ENCODE measurements around the gene ADARB2. TPM values are rescaled to one million over a fixed set of nuclear protein-coding genes. Genes with fewer than 3 reads are reported as not detected.

Gene ADARB2
- total RNA-seq, 3 donors from 2014 or later (not counting 1 experiment from before 2014, with no cell fraction given): 0.27 to 0.78 (median 0.40) TPM

DNA sequence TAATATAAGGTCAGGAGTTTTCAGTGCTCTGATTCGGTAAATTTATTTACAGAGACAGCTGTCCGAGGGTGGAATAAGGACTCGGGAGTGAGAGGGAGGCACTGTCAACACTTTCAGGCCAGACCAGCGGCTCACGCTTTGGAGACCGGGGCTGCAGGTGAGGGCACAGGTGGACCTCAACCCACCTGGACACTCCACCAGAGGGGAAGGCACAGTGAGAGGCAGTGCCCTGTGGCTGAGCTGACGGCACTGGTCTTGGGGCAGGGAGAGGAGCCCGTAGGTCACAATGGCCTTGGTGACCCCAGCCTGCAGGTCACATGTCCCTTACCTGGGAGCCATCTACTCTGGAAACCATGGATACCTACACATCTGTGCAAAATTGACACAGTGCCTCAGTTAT lies 315.1 kb downstream of the ADARB2 start:
- H3K4me3 Mint-ChIP-seq: no peak overlapping the region
- no peak for DNase-seq
- H3K36me3 Mint-ChIP-seq: no peaks in the 10 kb centered on the region
- peaks cover 7 to 10% of the 10 kb centered on the region in 2 donors for H3K4me1 Mint-ChIP-seq
- no peak overlapping the region for H3K27ac Mint-ChIP-seq
- intact Hi-C loops (cut with micrococcal nuclease): loop anchor here (10.0 kb wide), 1 partner anchor 1623 kb away; no protein-coding TSS in a partner anchor
- H3K27me3 ChIP-seq (ENCODE audit: control insufficient read depth, insufficient read depth, low read length): no peaks in the 10 kb centered on the region
- 94% methylated on average over 8 of the region's 8 CpGs for WGBS (ENCODE audit: insufficient coverage)
- peaks cover 8% of the 10 kb centered on the region for H3K4me1 ChIP-seq (ENCODE audit: control insufficient read depth, insufficient read depth, low read length)
- no peaks in the 10 kb centered on the region for H3K9me3 ChIP-seq (ENCODE audit: control insufficient read depth, insufficient read depth, low read length)
- H3K9me3 Mint-ChIP-seq: no peaks in the 10 kb centered on the region
- H3K4me3 ChIP-seq (ENCODE audit: low read length): no peak overlapping the region
- H3K27ac ChIP-seq (ENCODE audit: low read length): no peak overlapping the region
- H3K36me3 ChIP-seq (ENCODE audit: control insufficient read depth, insufficient read depth, low read length): no peaks in the 10 kb centered on the region
- peaks cover 10 to 27% of the 10 kb centered on the region in 2 donors for H3K27me3 Mint-ChIP-seq (ENCODE audit: low read depth in 2 of 2)
- ATAC-seq: no peak
- TF ChIP-seq, protein P1, sequence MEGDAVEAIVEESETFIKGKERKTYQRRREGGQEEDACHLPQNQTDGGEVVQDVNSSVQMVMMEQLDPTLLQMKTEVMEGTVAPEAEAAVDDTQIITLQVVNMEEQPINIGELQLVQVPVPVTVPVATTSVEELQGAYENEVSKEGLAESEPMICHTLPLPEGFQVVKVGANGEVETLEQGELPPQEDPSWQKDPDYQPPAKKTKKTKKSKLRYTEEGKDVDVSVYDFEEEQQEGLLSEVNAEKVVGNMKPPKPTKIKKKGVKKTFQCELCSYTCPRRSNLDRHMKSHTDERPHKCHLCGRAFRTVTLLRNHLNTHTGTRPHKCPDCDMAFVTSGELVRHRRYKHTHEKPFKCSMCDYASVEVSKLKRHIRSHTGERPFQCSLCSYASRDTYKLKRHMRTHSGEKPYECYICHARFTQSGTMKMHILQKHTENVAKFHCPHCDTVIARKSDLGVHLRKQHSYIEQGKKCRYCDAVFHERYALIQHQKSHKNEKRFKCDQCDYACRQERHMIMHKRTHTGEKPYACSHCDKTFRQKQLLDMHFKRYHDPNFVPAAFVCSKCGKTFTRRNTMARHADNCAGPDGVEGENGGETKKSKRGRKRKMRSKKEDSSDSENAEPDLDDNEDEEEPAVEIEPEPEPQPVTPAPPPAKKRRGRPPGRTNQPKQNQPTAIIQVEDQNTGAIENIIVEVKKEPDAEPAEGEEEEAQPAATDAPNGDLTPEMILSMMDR (IDR thresholded peaks at IDR 0.05): no peak

DNA sequence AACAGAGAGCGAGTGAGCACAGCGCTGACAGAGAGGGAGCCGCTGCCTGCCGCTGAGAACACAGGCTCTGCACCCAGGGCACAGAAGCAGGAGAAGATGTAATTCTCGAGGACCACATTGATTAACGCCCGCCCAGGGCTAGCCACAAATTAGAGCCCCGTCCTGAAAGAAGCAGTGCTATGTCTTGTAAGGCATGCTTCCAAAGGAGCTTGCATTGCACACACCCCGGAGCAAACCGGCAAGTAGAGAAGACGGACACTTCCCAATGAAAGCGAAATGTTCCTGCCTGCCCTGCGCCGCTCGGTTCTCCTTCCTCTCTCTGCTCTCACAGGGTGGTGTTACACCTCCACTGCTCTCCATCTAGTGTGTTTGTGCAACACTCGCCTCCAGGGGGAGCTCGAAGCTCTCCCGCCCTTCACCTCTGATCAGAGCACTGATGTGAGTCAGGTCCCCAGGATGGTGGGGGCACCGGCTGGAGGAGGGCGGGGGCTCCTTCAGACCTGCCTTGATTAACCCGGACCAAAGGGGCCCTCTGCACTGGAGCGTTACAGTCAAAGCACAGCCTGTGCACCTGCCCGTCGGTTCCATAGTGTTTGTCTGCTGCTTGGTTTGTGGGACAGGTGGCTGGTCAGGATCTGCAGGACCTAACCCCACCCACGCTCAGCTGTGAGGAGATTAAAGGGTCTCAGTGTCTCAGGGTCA lies 316.5 kb downstream of the ADARB2 start:
- ATAC-seq: peak; percentile 76 to 95 (median 83)
- H3K4me3 Mint-ChIP-seq: peak overlapping the region; percentile 57
- TF ChIP-seq, protein P1 (IDR thresholded peaks at IDR 0.05): peak; percentile 61
- Histone ChIP-seq H3K9me3 (ENCODE audit: control insufficient read depth, insufficient read depth, low read length) (no peaks in the 10 kb centered on the region), H3K27me3 (ENCODE audit: control insufficient read depth, insufficient read depth, low read length) (no peaks in the 10 kb centered on the region), H3K4me1 (ENCODE audit: control insufficient read depth, insufficient read depth, low read length) (peaks cover 8% of the 10 kb centered on the region), H3K4me3 (ENCODE audit: low read length) (no peak overlapping the region), H3K36me3 (ENCODE audit: control insufficient read depth, insufficient read depth, low read length) (no peaks in the 10 kb centered on the region), H3K27ac (ENCODE audit: low read length) (no peak overlapping the region)
- peaks cover 10 to 22% of the 10 kb centered on the region in 2 donors for H3K27me3 Mint-ChIP-seq (ENCODE audit: low read depth in 2 of 2)
- H3K27ac Mint-ChIP-seq: no peak overlapping the region
- DNase-seq: peak; percentile 30 to 61
- WGBS (ENCODE audit: insufficient coverage): 6% methylated on average over 25 of the region's 25 CpGs
- H3K36me3 Mint-ChIP-seq: no peaks in the 10 kb centered on the region
- H3K4me1 Mint-ChIP-seq: peaks cover 7 to 10% of the 10 kb centered on the region in 2 donors
- intact Hi-C loops (cut with micrococcal nuclease): loop anchor here (10.0 kb wide), 1 partner anchor 1624 kb away; no protein-coding TSS in a partner anchor
- no peaks in the 10 kb centered on the region for H3K9me3 Mint-ChIP-seq

- Histone ChIP-seq H3K4me1 (ENCODE audit: control insufficient read depth, insufficient read depth, low read length) (peaks cover 8% of the 10 kb centered on the region), H3K27me3 (ENCODE audit: control insufficient read depth, insufficient read depth, low read length) (no peaks in the 10 kb centered on the region), H3K9me3 (ENCODE audit: control insufficient read depth, insufficient read depth, low read length) (no peaks in the 10 kb centered on the region), H3K27ac (ENCODE audit: low read length) (no peak overlapping the region), H3K4me3 (ENCODE audit: low read length) (no peak overlapping the region), H3K36me3 (ENCODE audit: control insufficient read depth, insufficient read depth, low read length) (no peaks in the 10 kb centered on the region)
- Mint-ChIP-seq H3K36me3 (no peaks in the 10 kb centered on the region), H3K9me3 (no peaks in the 10 kb centered on the region), H3K4me1 (peaks cover 7 to 10% of the 10 kb centered on the region in 2 donors), H3K4me3 (peak overlapping the region; percentile 57), H3K27ac (no peak overlapping the region), H3K27me3 (ENCODE audit: low read depth in 2 of 2) (peaks cover 12 to 22% of the 10 kb centered on the region in 2 donors)
- WGBS (ENCODE audit: insufficient coverage): 93% methylated on average over 5 of the region's 9 CpGs
- ATAC-seq (no peak), DNase-seq (no peak)
- intact Hi-C loops (cut with micrococcal nuclease): loop anchor here (10.0 kb wide), 1 partner anchor 1625 kb away; no protein-coding TSS in a partner anchor
- TF ChIP-seq, protein P1 (IDR thresholded peaks at IDR 0.05): no peak
Measured at GRCh38 chr10:1419796-1420610, 317.3 kb downstream of the ADARB2 start.
